ENCODE measurements around the gene GPR15. TPM values are rescaled to one million over a fixed set of nuclear protein-coding genes. Genes with fewer than 3 reads are reported as not detected.

GPR15 gene
- total RNA-seq, 1 donor from 2014 or later, result 2.5 TPM

DNA sequence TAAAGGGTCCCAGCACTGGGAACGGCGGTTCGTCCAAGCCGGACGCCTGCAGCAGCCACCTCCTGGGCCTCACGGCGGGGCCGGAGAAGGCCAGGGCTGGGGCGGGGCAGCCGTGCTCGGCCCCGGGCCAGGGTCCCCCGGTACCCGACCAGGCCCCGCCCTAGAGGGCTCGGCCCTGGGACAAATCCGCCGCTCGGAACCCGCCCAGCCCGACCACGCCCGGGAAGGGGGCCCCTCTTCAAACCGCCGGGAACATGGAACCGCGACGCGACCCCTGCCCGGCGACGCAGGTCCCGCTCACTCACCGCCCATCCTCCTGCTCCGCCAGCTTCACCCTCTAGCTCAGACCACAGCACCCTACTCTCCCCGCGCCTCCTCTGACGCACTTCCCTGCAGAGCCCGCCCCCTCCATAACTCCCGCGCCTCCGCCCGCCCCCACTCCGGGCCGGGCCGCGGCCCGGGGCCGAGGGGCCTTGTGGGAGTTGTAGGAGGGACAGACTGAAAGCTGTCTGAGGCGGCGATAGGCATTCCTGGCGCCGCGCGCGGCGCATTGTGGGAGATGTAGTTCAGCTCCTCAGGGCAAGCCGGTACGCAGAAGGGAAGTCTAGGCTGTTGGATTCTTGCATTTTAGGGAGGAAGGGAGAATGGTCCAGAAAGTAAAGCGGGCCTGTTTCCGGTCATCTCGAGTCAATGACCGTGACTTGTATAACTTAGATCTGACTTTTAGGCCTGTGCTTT is 9.1 kb upstream of the GPR15 start, which contains the start of gene CLDND1:
TSS of gene CLDND1 (minus strand) at position 359 of the 738 bp plus-strand sequence. CDS start 1,478 bp downstream, outside the sequence.
- TF ChIP-seq, protein P1, sequence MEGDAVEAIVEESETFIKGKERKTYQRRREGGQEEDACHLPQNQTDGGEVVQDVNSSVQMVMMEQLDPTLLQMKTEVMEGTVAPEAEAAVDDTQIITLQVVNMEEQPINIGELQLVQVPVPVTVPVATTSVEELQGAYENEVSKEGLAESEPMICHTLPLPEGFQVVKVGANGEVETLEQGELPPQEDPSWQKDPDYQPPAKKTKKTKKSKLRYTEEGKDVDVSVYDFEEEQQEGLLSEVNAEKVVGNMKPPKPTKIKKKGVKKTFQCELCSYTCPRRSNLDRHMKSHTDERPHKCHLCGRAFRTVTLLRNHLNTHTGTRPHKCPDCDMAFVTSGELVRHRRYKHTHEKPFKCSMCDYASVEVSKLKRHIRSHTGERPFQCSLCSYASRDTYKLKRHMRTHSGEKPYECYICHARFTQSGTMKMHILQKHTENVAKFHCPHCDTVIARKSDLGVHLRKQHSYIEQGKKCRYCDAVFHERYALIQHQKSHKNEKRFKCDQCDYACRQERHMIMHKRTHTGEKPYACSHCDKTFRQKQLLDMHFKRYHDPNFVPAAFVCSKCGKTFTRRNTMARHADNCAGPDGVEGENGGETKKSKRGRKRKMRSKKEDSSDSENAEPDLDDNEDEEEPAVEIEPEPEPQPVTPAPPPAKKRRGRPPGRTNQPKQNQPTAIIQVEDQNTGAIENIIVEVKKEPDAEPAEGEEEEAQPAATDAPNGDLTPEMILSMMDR (IDR thresholded peaks at IDR 0.05), result no peak
- peaks cover 9% of the 10 kb centered on the region for H3K4me1 ChIP-seq
- intact Hi-C loops (cut with DNase I), result no loop called here
- DNase-seq, result peak; percentile 99
- H3K4me3 ChIP-seq, result peak within 1 kb of the TSS; percentile 74
- no peaks in the 10 kb centered on the region for H3K27me3 ChIP-seq
- H3K9me3 ChIP-seq, result no peaks in the 10 kb centered on the region
- H3K36me3 ChIP-seq, result peaks cover 22% of the 10 kb centered on the region
- peak within 1 kb of the TSS; percentile 95 for H3K27ac ChIP-seq
- ATAC-seq, result peak; percentile 99

DNA sequence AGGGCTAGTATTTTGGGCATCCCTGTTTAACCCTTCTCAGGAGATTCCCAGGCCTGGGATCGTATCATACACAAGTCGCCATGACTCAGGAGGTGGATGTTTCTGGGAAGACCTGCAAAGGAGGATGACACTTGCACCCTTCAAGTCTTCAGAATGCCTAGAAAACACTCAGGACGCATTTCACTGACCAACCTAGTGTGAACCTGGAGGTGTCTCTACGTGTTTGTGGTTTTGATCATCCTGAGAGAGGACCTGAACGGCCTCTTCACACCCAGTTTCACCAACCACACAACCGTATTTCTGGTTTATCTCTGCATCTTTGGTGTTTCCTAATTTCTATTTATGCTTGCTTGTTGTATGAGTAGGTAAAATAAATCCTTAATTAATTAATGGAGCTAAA is 6.3 kb upstream of the GPR15 start:
- intact Hi-C loops (cut with DNase I), result no loop called here
- ATAC-seq, result no peak

DNA sequence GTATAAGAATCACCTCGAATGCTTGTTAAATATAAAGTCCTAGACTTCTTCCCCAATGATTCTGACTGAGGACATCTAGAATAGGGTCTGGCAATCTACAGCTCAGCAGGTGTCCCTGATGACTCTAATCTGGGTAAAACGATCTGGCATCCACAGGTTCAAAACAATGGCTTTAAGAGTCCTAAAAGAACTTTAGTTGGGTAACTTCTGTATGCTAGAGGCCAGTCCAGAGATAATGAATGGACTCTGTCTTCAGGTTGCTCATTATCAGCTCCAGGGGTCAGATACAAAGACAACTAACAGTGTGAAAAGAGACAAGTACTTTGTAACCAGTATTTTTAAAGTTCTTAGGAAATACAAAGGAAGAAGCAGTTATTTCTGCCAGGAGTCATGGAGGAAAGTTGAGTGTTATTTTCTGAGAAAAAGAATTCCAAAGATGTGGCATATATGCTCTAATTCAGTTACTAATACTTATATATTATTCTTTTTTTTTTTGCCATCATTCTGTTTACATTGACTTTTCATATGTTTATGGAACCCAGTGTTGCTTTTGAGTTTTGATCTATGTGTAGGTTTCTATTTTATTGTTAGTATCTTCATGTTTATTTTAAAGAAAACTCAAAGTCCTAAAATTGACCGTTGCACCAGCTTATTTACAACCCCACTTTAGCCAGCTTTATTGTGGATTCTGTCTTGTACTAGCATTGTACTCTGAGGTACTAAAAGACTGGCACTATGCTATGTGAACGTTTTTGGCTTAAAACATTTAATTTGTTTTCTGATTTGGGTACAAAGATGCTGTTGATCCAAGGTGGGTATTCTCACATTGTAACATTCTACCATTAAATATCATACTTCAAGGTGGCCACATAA is 3.1 kb upstream of the GPR15 start:
- TF ChIP-seq, protein P1 (IDR thresholded peaks at IDR 0.05), result no peak

More for the DNA sequence above, 6.3 kb upstream of the GPR15 start:
- Histone ChIP-seq H3K27ac (no peak overlapping the region), H3K27me3 (no peaks in the 10 kb centered on the region), H3K4me1 (peaks cover 9% of the 10 kb centered on the region), H3K4me3 (no peak overlapping the region), H3K36me3 (peaks cover 5% of the 10 kb centered on the region), H3K9me3 (no peaks in the 10 kb centered on the region)
- TF ChIP-seq, protein P1 (IDR thresholded peaks at IDR 0.05), result no peak
- DNase-seq, result no peak

DNA sequence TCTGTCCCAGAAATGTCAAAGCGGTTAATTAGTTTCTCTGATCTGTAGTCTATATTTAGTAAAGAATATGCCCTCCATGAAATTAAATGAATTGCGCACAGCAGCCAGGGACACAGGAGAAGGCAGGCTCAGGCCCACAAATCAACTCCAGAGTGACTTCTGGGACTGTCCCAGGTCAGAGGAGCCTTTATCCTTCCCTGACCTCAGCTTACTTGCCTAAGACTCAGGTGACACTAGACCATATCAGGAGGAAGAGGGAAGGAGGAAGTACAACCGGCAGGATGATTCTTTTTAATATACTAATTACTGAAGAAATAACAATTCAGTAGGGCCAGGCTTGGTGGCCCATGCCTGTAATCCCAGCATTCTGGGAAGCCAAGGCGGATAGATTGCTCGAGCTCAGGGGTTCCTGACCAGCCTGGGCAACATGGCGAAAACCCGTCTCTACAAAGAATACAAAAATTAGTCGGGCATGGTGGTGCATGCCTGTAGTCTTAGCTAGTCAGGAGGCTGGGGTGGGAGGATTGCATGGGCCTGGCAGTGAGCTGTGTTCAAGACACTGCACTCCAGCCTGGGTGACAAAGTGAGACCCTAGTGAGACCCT is 1.8 kb upstream of the GPR15 start:
- H3K4me3 ChIP-seq, result no peak overlapping the region
- no peaks in the 10 kb centered on the region for H3K36me3 ChIP-seq
- H3K4me1 ChIP-seq, result no peaks in the 10 kb centered on the region
- TF ChIP-seq, protein P1 (IDR thresholded peaks at IDR 0.05), result no peak
- H3K27ac ChIP-seq, result no peak overlapping the region
- H3K9me3 ChIP-seq, result no peaks in the 10 kb centered on the region
- no peaks in the 10 kb centered on the region for H3K27me3 ChIP-seq
- intact Hi-C loops (cut with DNase I), result no loop called here
- ATAC-seq, result no peak
- no peak for DNase-seq

More for the DNA sequence above, 3.1 kb upstream of the GPR15 start:
- H3K36me3 ChIP-seq, result no peaks in the 10 kb centered on the region
- H3K27me3 ChIP-seq, result no peaks in the 10 kb centered on the region
- ATAC-seq (no peak), DNase-seq (no peak)
- no peaks in the 10 kb centered on the region for H3K9me3 ChIP-seq
- intact Hi-C loops (cut with DNase I), result no loop called here
- H3K4me1 ChIP-seq, result no peaks in the 10 kb centered on the region
- H3K27ac ChIP-seq, result no peak overlapping the region
- H3K4me3 ChIP-seq, result no peak overlapping the region

DNA sequence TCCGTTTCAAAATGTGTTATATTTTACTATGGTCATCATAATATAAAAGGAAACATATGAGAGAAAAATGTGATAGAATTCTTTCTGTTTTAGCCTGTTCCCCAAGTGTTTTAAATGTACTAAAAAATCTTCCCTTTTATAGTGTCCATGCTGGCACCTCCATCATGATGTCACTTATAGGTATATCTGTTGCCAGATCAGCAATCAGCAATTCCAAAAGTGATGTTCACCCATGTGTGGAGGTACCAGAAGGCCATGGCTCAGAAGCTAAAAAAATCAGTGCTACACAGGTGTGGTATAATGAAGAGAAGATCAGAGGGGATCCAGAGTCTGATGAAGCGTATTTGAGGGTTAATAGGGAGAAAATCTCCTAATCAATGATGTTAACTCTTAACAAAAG is 1.1 kb upstream of the GPR15 start:
- Histone ChIP-seq H3K27ac (no peak overlapping the region), H3K4me3 (no peak overlapping the region), H3K9me3 (no peaks in the 10 kb centered on the region), H3K27me3 (no peaks in the 10 kb centered on the region), H3K36me3 (no peaks in the 10 kb centered on the region), H3K4me1 (no peaks in the 10 kb centered on the region)
- intact Hi-C loops (cut with DNase I), result no loop called here
- TF ChIP-seq, protein P1 (IDR thresholded peaks at IDR 0.05), result no peak
- ATAC-seq (no peak), DNase-seq (no peak)
